Colonic mucosa (tissue), 4 donors: ENCODE results near the gene MEAF6. TPM values are rescaled to one million over a fixed set of nuclear protein-coding genes. Genes with fewer than 3 reads are reported as not detected.

Experiments used
- DNase-seq: peaks from one replicate; pipeline ENCODE4 v3.0.0-alpha.2; 2020
- H3K27ac ChIP-seq: fragments of 200-600 bp; one replicate; pipeline ENCODE4 v1.8.0; 2021
- H3K27me3 ChIP-seq: fragments of 200-600 bp; one replicate; pipeline ENCODE4 v1.8.0; 2021
- H3K36me3 ChIP-seq: fragments of 200-600 bp; one replicate; pipeline ENCODE4 v1.8.0; 2021
- H3K4me1 ChIP-seq: fragments of 200-600 bp; one replicate; pipeline ENCODE4 v1.8.0; 2021; ENCODE audit warnings: mild to moderate bottlenecking
- H3K4me3 ChIP-seq: fragments of 200-600 bp; one replicate; pipeline ENCODE4 v1.8.0; 2021
- H3K9ac ChIP-seq, 2 donors: one replicate each; pipeline ENCODE4 v1.7.0; 2013; ENCODE audit warnings: control low read depth in 2 of 2, low read depth in 2 of 2, low read length in 2 of 2
- H3K9me3 ChIP-seq: fragments of 200-600 bp; one replicate; pipeline ENCODE4 v1.8.0; 2021
- intact Hi-C: fragments of 100-400 bp; cut with DNase I; formaldehyde crosslinking; loops from one replicate; pipeline ENCODE4 v1.14.1; 2022
- total RNA-seq, 2 donors: library from RNA; stranded (reverse); fragmentation: NEBNext Ultra II Directional in 1 of 2; extraction: Animal tissue kit (Norgen Biotek cat#: 25700) in 1 of 2; gene quantifications; one replicate each; pipeline ENCODE4 v1.2.1, GENCODE V29; 2021
- TF ChIP-seq, protein P1 (sequence below): fragments of 200-600 bp; IDR thresholded peaks from one replicate; pipeline ENCODE4 v1.8.0; 2022; ENCODE audit warnings: antibody characterized with exemption, mild to moderate bottlenecking
- donor health status: healthy.
- donor health status: DM: no; HTN: no; CAD: no.
- donor health status: DM: no; HTN: no; CAD: no.

Gene MEAF6
- total RNA-seq, 2 donors from 2014 or later, result 32.9 to 40.6 TPM

DNA sequence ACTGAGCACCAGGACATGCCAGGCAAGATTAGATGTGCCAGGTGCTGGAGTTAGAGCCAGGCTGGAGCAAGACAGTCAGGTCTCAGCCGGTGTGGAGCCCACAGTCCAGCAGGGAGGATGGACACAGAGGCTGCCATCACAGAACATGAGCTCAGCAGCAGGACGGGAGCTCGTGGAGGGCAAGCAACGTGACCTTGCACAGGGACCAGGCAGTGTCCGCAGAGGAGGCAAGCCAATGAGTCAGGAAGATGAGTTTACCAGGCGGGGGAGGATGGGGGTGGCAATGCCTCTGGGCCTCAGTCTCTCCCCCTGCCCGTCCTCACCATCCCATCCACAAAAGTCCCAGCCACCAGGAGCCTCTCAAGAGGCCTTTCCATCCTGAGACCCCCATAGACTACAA is 60.9 kb downstream of the MEAF6 start:
- intact Hi-C loops, result loop anchor here (2.0 kb wide), 1 partner anchor 33 kb away; no protein-coding TSS in a partner anchor
- no peak overlapping the region for H3K4me3 ChIP-seq
- H3K4me1 ChIP-seq, result no peaks in the 10 kb centered on the region
- no peaks in the 10 kb centered on the region for H3K36me3 ChIP-seq
- DNase-seq, result no peak
- H3K9ac ChIP-seq, result no peak overlapping the region
- TF ChIP-seq, protein P1, sequence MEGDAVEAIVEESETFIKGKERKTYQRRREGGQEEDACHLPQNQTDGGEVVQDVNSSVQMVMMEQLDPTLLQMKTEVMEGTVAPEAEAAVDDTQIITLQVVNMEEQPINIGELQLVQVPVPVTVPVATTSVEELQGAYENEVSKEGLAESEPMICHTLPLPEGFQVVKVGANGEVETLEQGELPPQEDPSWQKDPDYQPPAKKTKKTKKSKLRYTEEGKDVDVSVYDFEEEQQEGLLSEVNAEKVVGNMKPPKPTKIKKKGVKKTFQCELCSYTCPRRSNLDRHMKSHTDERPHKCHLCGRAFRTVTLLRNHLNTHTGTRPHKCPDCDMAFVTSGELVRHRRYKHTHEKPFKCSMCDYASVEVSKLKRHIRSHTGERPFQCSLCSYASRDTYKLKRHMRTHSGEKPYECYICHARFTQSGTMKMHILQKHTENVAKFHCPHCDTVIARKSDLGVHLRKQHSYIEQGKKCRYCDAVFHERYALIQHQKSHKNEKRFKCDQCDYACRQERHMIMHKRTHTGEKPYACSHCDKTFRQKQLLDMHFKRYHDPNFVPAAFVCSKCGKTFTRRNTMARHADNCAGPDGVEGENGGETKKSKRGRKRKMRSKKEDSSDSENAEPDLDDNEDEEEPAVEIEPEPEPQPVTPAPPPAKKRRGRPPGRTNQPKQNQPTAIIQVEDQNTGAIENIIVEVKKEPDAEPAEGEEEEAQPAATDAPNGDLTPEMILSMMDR, result no peak
- H3K9me3 ChIP-seq, result no peaks in the 10 kb centered on the region
- no peaks in the 10 kb centered on the region for H3K27me3 ChIP-seq
- H3K27ac ChIP-seq, result no peak overlapping the region

DNA sequence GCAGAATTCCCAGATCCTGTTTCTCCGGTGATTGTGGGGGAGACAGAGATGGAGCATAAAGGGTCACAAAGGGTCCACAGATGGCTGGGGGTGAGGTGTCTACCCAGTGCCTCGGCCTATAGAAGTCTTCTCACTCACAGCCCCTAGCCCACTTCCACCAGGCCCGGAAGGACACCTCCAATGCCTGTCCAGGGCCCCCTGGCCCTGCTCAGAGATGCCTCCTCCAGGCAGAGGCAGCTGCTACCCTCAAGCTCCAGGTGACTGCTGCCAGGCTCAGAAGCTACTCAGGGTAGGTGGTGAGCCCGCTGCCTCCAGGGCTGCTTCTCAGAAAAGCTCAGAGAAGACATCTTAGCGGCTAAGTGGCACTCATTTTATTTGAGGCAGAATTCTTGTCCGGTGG is 62.1 kb downstream of the MEAF6 start:
- Histone ChIP-seq H3K4me1 (no peaks in the 10 kb centered on the region), H3K9me3 (no peaks in the 10 kb centered on the region), H3K4me3 (no peak overlapping the region), H3K27ac (no peak overlapping the region), H3K9ac (no peak overlapping the region), H3K27me3 (no peaks in the 10 kb centered on the region), H3K36me3 (no peaks in the 10 kb centered on the region)
- DNase-seq, result no peak
- TF ChIP-seq, protein P1, result no peak
- intact Hi-C loops, result no loop called here

DNA sequence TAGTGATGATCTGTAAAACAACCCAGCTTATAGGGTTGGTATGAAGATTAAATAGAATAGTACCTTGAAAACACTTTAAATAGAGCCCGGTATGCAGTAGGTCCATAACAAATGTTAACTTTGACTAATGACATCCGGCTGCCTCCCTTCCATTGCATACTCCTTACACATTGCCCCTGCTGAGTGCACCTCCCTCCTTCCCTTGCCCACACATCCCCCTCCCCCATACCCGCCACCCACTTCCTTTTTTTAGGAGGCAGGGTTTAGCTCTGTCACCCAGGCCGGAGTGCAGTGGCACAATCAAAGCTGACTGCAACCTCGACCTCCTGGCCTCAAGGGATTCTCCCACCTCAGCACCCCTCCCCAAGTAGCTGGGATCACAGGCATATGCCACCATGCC is 64.6 kb downstream of the MEAF6 start:
- no peaks in the 10 kb centered on the region for H3K36me3 ChIP-seq
- no peak overlapping the region for H3K27ac ChIP-seq
- no peaks in the 10 kb centered on the region for H3K9me3 ChIP-seq
- H3K4me3 ChIP-seq, result no peak overlapping the region
- DNase-seq, result no peak
- intact Hi-C loops, result no loop called here
- no peaks in the 10 kb centered on the region for H3K4me1 ChIP-seq
- TF ChIP-seq, protein P1, result no peak
- no peaks in the 10 kb centered on the region for H3K27me3 ChIP-seq
- H3K9ac ChIP-seq, result no peak overlapping the region

DNA sequence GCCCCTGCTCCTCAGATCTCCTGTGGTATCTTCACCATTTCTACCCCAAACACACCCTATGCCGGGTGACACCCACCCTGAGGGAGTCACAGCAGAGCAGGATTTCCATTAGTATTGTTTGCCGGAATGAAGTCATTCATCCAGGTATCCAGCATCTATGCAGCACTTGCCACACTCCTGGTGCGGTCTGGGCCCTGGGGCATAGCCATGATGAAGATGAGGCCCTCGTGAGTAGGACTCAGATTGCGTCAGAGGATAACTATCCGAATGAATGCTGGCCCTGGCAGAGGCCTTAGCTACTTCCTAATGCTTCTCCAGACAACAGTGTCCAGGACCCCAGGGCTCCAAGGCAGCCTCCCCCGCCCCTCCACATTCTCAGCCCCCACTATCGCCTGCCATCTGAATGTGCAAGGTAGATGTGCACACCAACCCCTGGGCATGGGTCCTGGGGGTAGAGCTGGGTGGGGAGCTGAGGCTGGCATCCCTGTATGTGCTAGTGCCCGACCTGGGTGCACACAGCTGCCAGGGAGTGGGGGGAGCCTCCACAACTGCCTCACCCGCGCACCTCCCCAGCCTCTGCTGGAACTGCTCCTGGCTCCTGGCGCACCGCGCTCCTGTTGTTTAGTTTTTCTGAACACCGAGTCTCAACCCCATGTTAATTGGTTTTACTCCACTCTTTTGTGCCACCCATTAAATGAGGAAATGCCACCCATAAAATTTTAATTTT is 65.7 kb downstream of the MEAF6 start:
- TF ChIP-seq, protein P1, result no peak
- no peak overlapping the region for H3K9ac ChIP-seq
- H3K27ac ChIP-seq, result no peak overlapping the region
- no peaks in the 10 kb centered on the region for H3K36me3 ChIP-seq
- H3K4me3 ChIP-seq, result no peak overlapping the region
- DNase-seq, result no peak
- no peaks in the 10 kb centered on the region for H3K27me3 ChIP-seq
- no peaks in the 10 kb centered on the region for H3K9me3 ChIP-seq
- intact Hi-C loops, result no loop called here
- no peaks in the 10 kb centered on the region for H3K4me1 ChIP-seq

DNA sequence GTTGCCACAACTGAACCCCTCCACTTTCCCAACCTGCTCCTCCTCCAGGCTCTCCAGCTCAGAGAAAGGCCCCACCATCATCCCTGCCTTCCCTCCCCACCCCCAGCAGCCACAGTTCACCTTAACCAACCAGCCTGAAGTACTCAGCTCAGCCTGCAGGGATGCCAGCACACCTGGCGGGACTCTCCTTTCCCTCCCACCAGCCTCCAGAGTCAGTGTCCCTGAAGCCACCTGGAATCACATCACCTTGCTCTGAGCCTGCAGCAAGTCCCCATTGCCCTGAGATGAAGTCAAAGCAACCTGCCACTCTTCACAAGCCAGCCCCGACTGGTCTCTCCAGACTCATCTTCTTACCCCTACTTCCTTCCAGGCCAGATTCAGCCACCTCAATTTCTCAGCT is 66.4 kb downstream of the MEAF6 start:
- Histone ChIP-seq H3K36me3 (no peaks in the 10 kb centered on the region), H3K4me1 (no peaks in the 10 kb centered on the region), H3K9ac (no peak overlapping the region), H3K27ac (no peak overlapping the region), H3K4me3 (no peak overlapping the region), H3K27me3 (no peaks in the 10 kb centered on the region), H3K9me3 (no peaks in the 10 kb centered on the region)
- DNase-seq, result no peak
- intact Hi-C loops, result no loop called here
- TF ChIP-seq, protein P1, result no peak
